ENCODE data around the gene KLHL11. TPM values are rescaled to one million over a fixed set of nuclear protein-coding genes. Genes with fewer than 3 reads are reported as not detected.

Gene KLHL11
- total RNA-seq, 1 experiment from 2014 or later = 16.8 TPM

DNA sequence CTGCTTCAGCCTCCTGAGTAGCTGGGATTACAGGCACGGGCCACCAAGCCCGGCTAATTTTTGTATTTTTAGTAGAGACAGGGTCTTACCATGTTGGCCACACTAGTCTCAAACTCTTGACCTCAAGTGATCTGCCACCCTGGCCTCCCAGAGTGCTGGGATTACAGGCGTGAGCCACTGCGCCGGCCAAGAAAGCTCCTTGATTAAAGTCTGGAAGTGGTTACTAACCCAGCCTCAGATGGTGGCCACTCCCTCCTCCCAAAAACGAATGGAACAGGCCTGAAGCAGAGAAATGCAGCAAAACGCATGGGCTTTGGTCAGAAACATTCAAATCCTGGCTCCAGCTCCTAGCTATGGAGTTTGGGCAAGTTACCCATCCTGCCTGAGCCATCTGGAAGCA, 41.1 kb downstream of the KLHL11 start:
- Histone ChIP-seq H3K9ac (ENCODE audit: extremely low read depth, insufficient read length, low read length) (no peak overlapping the region), H3K4me2 (ENCODE audit: insufficient read depth, insufficient read length, low read length) (no peak overlapping the region), H3K79me1 (ENCODE audit: insufficient read depth, low read depth, low read length, poor library complexity, severe bottlenecking) (no peaks in the 10 kb centered on the region), H3K79me2 (ENCODE audit: insufficient read depth, low read length) (no peaks in the 10 kb centered on the region), H4K5ac (ENCODE audit: insufficient read length, low read depth, low read length) (no peak overlapping the region), H2AK5ac (ENCODE audit: insufficient read length, low read length) (no peak overlapping the region), H4K91ac (ENCODE audit: insufficient read length, low read depth, low read length) (no peak overlapping the region), H2AFZ (ENCODE audit: low read length) (no peak overlapping the region), H4K8ac (replicated peaks; ENCODE audit: insufficient read length, low read depth, low read length) (no peak overlapping the region), H2BK15ac (ENCODE audit: low read depth, low read length) (no peak overlapping the region), H2BK5ac (ENCODE audit: insufficient read length, low read length) (no peak overlapping the region), H3K4ac (ENCODE audit: low read depth, low read length) (no peak overlapping the region), H3K27ac (ENCODE audit: insufficient read length, low read depth, low read length) (no peak overlapping the region), H3K23ac (ENCODE audit: insufficient read length, low read depth, low read length) (no peak overlapping the region), H4K20me1 (ENCODE audit: control insufficient read depth, insufficient read depth, insufficient read length) (no peaks in the 10 kb centered on the region), H3K56ac (ENCODE audit: insufficient read length, low read depth, low read length) (no peak overlapping the region), H2BK120ac (ENCODE audit: low read depth, low read length, poor library complexity, severe bottlenecking) (no peak overlapping the region), H3K4me1 (ENCODE audit: insufficient read depth, low read length) (no peaks in the 10 kb centered on the region), H3K27me3 (ENCODE audit: insufficient read depth, low read length) (no peaks in the 10 kb centered on the region), H3K9me3 (ENCODE audit: control insufficient read depth, low read depth, low read length) (no peaks in the 10 kb centered on the region), H3K18ac (ENCODE audit: insufficient read length, low read depth, low read length) (no peak overlapping the region), H2BK20ac (ENCODE audit: low read depth, low read length, poor library complexity, severe bottlenecking) (no peak overlapping the region), H2BK12ac (ENCODE audit: insufficient read length, low read depth, low read length) (no peak overlapping the region), H3K14ac (ENCODE audit: insufficient read depth, low read length) (no peak overlapping the region), H3T11ph (ENCODE audit: low read length) (no peak overlapping the region), H3K23me2 (ENCODE audit: insufficient read length, low read depth, low read length, poor library complexity, severe bottlenecking) (no peaks in the 10 kb centered on the region)
- no peaks in the 10 kb centered on the region for H3K27me3 Mint-ChIP-seq (ENCODE audit: low read depth)
- H3K36me3 Mint-ChIP-seq (ENCODE audit: insufficient read depth in 1 of 3, low read depth in 3 of 3) = peaks cover 21 to 59% (median 52%) of the 10 kb centered on the region in 3 experiments; a peak in 6 of 7 replicates
- H3K4me3 Mint-ChIP-seq = no peak overlapping the region; a peak in 1 of 5 replicates
- TF ChIP-seq, protein P1, sequence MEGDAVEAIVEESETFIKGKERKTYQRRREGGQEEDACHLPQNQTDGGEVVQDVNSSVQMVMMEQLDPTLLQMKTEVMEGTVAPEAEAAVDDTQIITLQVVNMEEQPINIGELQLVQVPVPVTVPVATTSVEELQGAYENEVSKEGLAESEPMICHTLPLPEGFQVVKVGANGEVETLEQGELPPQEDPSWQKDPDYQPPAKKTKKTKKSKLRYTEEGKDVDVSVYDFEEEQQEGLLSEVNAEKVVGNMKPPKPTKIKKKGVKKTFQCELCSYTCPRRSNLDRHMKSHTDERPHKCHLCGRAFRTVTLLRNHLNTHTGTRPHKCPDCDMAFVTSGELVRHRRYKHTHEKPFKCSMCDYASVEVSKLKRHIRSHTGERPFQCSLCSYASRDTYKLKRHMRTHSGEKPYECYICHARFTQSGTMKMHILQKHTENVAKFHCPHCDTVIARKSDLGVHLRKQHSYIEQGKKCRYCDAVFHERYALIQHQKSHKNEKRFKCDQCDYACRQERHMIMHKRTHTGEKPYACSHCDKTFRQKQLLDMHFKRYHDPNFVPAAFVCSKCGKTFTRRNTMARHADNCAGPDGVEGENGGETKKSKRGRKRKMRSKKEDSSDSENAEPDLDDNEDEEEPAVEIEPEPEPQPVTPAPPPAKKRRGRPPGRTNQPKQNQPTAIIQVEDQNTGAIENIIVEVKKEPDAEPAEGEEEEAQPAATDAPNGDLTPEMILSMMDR (conservative IDR thresholded peaks at IDR 0.05) = no peak
- H3K9me3 Mint-ChIP-seq = no peaks in the 10 kb centered on the region
- WGBS (ENCODE audit: extremely low coverage, insufficient read length, low lambda C conversion rate) = no CpG with 5 or more reads among the region's 7 CpGs
- no peak overlapping the region; a peak in 1 of 7 replicates for H3K27ac Mint-ChIP-seq
- DNase-seq = no peak
- H3K4me1 Mint-ChIP-seq = peaks cover 8 to 13% of the 10 kb centered on the region in 2 experiments; a peak in 3 of 4 replicates
